Measurements from ENCODE around the gene UNC45A.

GRCh38 chr15:90952901-90953677 is 18.0 kb downstream of the UNC45A start:
- TF ChIP-seq CTCF (IDR thresholded peaks at IDR 0.05) (no peak), ZFX (IDR thresholded peaks at IDR 0.05; ENCODE audit: borderline replicate concordance) (no peak)

Data from 22Rv1 (cell line).